Measurements from ENCODE around the gene CTPS1.

GRCh38 chr1:40986328-40986783, 6.9 kb downstream of the CTPS1 start:
- TF ChIP-seq, protein P1, sequence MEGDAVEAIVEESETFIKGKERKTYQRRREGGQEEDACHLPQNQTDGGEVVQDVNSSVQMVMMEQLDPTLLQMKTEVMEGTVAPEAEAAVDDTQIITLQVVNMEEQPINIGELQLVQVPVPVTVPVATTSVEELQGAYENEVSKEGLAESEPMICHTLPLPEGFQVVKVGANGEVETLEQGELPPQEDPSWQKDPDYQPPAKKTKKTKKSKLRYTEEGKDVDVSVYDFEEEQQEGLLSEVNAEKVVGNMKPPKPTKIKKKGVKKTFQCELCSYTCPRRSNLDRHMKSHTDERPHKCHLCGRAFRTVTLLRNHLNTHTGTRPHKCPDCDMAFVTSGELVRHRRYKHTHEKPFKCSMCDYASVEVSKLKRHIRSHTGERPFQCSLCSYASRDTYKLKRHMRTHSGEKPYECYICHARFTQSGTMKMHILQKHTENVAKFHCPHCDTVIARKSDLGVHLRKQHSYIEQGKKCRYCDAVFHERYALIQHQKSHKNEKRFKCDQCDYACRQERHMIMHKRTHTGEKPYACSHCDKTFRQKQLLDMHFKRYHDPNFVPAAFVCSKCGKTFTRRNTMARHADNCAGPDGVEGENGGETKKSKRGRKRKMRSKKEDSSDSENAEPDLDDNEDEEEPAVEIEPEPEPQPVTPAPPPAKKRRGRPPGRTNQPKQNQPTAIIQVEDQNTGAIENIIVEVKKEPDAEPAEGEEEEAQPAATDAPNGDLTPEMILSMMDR (IDR thresholded peaks at IDR 0.05 in 4 of 5, conservative IDR thresholded peaks at IDR 0.05 in 1 of 5) = no peak
- no peak for TF ChIP-seq POLR2A (IDR thresholded peaks at IDR 0.05)

Data from gastrocnemius medialis (tissue), 4 donors.